MCF 10A (cell line): Measurements from ENCODE around the gene MVB12B. TPM values are rescaled to one million over a fixed set of nuclear protein-coding genes. Genes with fewer than 3 reads are reported as not detected.

ENCODE experiments used
- BruUV-seq: library from RNA; stranded (reverse); fragments of 400-500 nt; replicated peaks from 2 replicates; lab custom pipeline; 2021; lab: Mats Ljungman, UMichigan
- CTCF ChIA-PET: fragments of 300-600 bp; sonication (Branson Sonifier 250); formaldehyde crosslinking; extraction: SDS; loops from one replicate; lab custom pipeline; 2021; ENCODE audit warnings: antibody characterized with exemption, inconsistent platforms; lab: Yijun Ruan, JAX
- POLR2A ChIA-PET: fragments of 300-600, 350-650 bp; sonication (Branson Sonifier 250); formaldehyde crosslinking; extraction: SDS; loops from one replicate; lab custom pipeline; 2020; ENCODE audit warnings: antibody characterized with exemption, inconsistent platforms; lab: Yijun Ruan, JAX
- DNase-seq: peaks from one replicate; pipeline ENCODE4 v3.0.0-alpha.2; 2018; ENCODE audit not compliant: unreplicated experiment
- H3K27ac Mint-ChIP-seq: one replicate; pipeline ENCODE4 v1.8.0; 2022; ENCODE audit warnings: mild to moderate bottlenecking, low read depth, mixed read lengths; ENCODE audit not compliant: unreplicated experiment
- H3K27me3 Mint-ChIP-seq: one replicate; pipeline ENCODE4 v1.8.0; 2022; ENCODE audit warnings: mixed read lengths; ENCODE audit not compliant: insufficient read depth, unreplicated experiment
- H3K36me3 Mint-ChIP-seq: one replicate; pipeline ENCODE4 v1.8.0; 2022; ENCODE audit warnings: mild to moderate bottlenecking, moderate library complexity, mixed read lengths; ENCODE audit not compliant: insufficient read depth, unreplicated experiment
- H3K4me1 Mint-ChIP-seq: one replicate; pipeline ENCODE4 v1.8.0; 2022; ENCODE audit warnings: mixed read lengths; ENCODE audit not compliant: insufficient read depth, unreplicated experiment
- H3K4me3 Mint-ChIP-seq: one replicate; pipeline ENCODE4 v1.8.0; 2022; ENCODE audit warnings: mild to moderate bottlenecking, moderate library complexity, mixed read lengths; ENCODE audit not compliant: unreplicated experiment
- H3K9me3 Mint-ChIP-seq: one replicate; pipeline ENCODE4 v1.8.0; 2022; ENCODE audit warnings: mixed read lengths; ENCODE audit not compliant: unreplicated experiment
- intact Hi-C: fragments of 100-400 bp; cut with micrococcal nuclease; formaldehyde crosslinking; loops from 2 replicates; pipeline ENCODE4 v1.14.1; 2022
- total RNA-seq: library from RNA; stranded (reverse); gene quantifications from 2 replicates; pipeline ENCODE4 v1.2.3, GENCODE V29; 2022
- TF ChIP-seq, protein P1 (sequence below): fragments of 200-600 bp; IDR thresholded peaks from one replicate; pipeline ENCODE4 v1.8.0; 2022; ENCODE audit warnings: antibody characterized with exemption, mild to moderate bottlenecking; ENCODE audit not compliant: unreplicated experiment

MVB12B gene
- total RNA-seq, 1 experiment from 2014 or later, result 5.5 TPM

DNA sequence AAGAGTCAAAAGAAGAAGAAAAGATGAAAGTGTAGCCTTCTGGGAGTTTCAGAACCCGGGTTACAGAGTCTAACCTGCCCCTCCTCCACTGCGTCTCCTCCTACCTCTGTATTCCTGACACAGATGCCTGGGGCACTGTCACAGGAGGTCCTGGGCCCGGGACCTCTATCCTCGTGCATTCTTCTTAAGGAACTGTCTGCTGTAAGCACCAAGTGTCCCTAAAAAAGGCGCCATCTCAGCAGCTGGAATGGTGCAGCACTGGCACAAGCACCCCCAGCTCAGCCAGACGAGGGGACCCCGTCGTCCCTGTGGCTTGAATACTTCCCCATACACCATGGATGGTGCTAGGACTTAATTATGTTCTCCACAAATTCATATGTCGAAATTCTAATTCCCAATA is 35.8 kb upstream of the MVB12B start:
- POLR2A ChIA-PET, result no interaction called here
- Mint-ChIP-seq H3K4me1 (no peaks in the 10 kb centered on the region), H3K9me3 (no peaks in the 10 kb centered on the region), H3K27ac (no peak overlapping the region), H3K36me3 (no peaks in the 10 kb centered on the region), H3K4me3 (no peak overlapping the region), H3K27me3 (peaks cover 4% of the 10 kb centered on the region)
- intact Hi-C loops, result no loop called here
- TF ChIP-seq, protein P1, sequence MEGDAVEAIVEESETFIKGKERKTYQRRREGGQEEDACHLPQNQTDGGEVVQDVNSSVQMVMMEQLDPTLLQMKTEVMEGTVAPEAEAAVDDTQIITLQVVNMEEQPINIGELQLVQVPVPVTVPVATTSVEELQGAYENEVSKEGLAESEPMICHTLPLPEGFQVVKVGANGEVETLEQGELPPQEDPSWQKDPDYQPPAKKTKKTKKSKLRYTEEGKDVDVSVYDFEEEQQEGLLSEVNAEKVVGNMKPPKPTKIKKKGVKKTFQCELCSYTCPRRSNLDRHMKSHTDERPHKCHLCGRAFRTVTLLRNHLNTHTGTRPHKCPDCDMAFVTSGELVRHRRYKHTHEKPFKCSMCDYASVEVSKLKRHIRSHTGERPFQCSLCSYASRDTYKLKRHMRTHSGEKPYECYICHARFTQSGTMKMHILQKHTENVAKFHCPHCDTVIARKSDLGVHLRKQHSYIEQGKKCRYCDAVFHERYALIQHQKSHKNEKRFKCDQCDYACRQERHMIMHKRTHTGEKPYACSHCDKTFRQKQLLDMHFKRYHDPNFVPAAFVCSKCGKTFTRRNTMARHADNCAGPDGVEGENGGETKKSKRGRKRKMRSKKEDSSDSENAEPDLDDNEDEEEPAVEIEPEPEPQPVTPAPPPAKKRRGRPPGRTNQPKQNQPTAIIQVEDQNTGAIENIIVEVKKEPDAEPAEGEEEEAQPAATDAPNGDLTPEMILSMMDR, result no peak
- no peak for DNase-seq
- CTCF ChIA-PET, result interaction anchor here (0.6 kb wide), 1 partner anchor 14 kb away, joined by 3 read pairs; no protein-coding TSS in a partner anchor
- BruUV-seq, result no TSS peak

DNA sequence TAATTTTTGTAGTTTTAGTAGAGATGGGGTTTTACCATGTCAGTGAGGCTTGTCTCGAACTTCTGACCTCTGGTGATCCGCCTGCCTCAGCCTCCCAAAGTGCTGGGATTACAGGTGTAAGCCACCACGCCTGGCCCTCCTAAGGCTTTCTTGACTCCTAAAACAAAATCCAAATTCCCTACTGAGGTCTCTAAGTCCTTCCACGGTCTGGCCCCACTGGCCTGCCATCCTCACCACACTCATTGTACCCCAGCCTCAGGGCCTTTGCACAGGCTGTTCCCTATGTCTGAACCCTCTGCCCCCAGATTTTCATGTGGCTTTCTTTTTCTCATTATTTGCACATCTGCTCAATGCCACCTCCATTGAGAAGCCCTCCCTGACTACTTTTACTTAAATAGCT is 34.7 kb upstream of the MVB12B start:
- intact Hi-C loops, result no loop called here
- no peaks in the 10 kb centered on the region for H3K36me3 Mint-ChIP-seq
- no peak overlapping the region for H3K4me3 Mint-ChIP-seq
- TF ChIP-seq, protein P1, result no peak
- ChIA-PET POLR2A (interaction anchor here (0.6 kb wide), 1 partner anchor 134 kb away, joined by 4 read pairs; no protein-coding TSS in a partner anchor), CTCF (no interaction called here)
- no peaks in the 10 kb centered on the region for H3K9me3 Mint-ChIP-seq
- H3K27me3 Mint-ChIP-seq, result no peaks in the 10 kb centered on the region
- BruUV-seq, result no TSS peak
- DNase-seq, result no peak
- H3K27ac Mint-ChIP-seq, result no peak overlapping the region
- H3K4me1 Mint-ChIP-seq, result no peaks in the 10 kb centered on the region

DNA sequence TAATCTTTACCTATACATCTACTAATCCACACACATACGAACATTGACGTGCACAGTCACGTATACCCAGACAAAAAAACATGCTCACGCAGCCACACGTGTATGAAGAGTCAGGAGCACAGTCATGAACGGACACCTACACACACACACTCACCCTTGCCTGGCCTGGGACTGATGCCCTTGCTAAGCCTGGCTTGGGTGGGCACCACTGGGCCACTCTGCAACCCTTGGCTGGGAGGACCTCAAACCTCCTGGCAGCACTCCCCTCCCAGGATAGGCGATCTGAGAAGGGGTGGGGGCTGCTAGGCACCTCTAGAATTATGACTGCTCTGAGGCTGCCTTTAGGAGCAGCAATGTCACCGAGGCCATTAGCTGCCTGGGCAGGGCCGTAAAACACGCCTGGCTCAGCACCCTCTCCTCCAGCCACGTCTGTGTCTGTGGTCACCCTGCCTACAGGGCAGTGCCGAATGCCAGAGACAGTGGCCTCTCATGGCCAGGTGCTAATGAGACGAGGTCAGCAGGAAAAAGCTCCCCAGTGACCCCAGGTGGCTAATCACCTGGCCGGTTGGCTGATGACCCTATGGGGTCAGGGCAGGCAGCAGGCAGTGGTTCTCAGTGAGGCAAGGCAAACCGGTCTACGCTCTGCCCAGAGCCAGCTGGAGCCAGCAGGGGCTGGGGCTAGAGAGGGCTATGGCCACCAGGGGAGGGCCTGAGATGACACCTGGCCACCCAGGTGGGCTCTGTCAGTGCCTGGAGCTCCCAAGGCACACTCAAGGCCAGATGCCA is 33.7 kb upstream of the MVB12B start:
- Mint-ChIP-seq H3K36me3 (no peaks in the 10 kb centered on the region), H3K27ac (no peak overlapping the region), H3K4me3 (no peak overlapping the region), H3K4me1 (no peaks in the 10 kb centered on the region), H3K9me3 (no peaks in the 10 kb centered on the region), H3K27me3 (no peaks in the 10 kb centered on the region)
- DNase-seq, result no peak
- POLR2A ChIA-PET, result no interaction called here
- CTCF ChIA-PET, result interaction anchor here (0.5 to 1.1 kb wide), 3 partner anchors 104 to 1821 kb away, joined by 3 read pairs; no protein-coding TSS in a partner anchor
- BruUV-seq, result no TSS peak
- TF ChIP-seq, protein P1, result no peak
- intact Hi-C loops, result no loop called here

DNA sequence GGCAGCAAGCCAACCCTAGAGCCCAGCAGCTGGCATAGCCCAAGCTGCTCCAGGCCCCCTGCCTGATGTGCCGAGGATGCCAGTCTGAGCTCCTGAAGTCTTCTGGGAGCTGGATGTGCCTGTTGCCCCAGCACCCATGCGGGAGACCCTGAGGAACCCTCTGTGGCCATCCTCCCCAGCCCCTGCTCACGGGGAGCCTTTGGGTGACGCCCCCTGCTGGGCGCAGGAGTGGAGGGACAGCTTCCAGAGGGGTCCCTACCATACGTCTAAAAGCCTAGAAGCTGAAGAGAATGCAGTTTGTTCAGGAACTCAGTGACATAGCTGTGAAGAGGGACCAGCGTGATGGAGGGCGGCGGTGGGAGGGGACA is 33.1 kb upstream of the MVB12B start:
- BruUV-seq, result no TSS peak
- Mint-ChIP-seq H3K36me3 (no peaks in the 10 kb centered on the region), H3K4me3 (no peak overlapping the region), H3K4me1 (no peaks in the 10 kb centered on the region), H3K27ac (no peak overlapping the region), H3K27me3 (peaks cover 4% of the 10 kb centered on the region), H3K9me3 (no peaks in the 10 kb centered on the region)
- intact Hi-C loops, result no loop called here
- TF ChIP-seq, protein P1, result peak; percentile 2
- POLR2A ChIA-PET, result no interaction called here
- DNase-seq, result no peak
- CTCF ChIA-PET, result interaction anchor here (0.5 to 1.1 kb wide), 5 partner anchors 55 to 1822 kb away, joined by 3 read pairs; no protein-coding TSS in a partner anchor
